22Rv1 (cell line): Measurements from ENCODE around the gene SLC45A1.

Source experiments
- ZFX ChIP-seq: fragments of 450-650 bp; IDR thresholded peaks from 2 replicates; pipeline ENCODE4 v1.6.1; 2017; ENCODE audit warnings: antibody characterized with exemption, borderline replicate concordance
- TF ChIP-seq, protein P1 (sequence below): fragments of 450-650 bp; IDR thresholded peaks from 2 replicates; pipeline ENCODE4 v1.5.1; 2017; ENCODE audit warnings: mild to moderate bottlenecking

DNA sequence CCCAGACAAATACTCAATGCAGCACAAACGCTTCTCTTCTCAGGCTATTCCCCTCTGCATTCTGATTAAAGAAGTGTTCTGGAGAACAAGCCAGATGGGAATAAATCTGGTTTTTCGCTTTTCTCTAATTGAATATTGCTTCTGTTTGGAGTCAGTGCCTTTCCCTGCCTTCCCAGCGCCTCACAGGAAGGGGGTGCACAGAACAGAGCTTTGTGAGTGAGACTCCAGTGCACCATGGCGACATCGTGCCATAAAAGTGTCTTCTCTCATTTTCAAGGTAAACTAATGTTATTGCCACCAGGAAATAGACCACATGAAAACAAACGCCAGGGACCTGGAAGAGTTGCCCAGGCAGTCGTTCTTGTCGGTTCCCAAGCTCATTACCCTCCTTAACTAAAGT is 43.6 kb upstream of the SLC45A1 start:
- TF ChIP-seq, protein P1, sequence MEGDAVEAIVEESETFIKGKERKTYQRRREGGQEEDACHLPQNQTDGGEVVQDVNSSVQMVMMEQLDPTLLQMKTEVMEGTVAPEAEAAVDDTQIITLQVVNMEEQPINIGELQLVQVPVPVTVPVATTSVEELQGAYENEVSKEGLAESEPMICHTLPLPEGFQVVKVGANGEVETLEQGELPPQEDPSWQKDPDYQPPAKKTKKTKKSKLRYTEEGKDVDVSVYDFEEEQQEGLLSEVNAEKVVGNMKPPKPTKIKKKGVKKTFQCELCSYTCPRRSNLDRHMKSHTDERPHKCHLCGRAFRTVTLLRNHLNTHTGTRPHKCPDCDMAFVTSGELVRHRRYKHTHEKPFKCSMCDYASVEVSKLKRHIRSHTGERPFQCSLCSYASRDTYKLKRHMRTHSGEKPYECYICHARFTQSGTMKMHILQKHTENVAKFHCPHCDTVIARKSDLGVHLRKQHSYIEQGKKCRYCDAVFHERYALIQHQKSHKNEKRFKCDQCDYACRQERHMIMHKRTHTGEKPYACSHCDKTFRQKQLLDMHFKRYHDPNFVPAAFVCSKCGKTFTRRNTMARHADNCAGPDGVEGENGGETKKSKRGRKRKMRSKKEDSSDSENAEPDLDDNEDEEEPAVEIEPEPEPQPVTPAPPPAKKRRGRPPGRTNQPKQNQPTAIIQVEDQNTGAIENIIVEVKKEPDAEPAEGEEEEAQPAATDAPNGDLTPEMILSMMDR: no peak
- TF ChIP-seq ZFX: no peak
